Stimulated activated CD4-positive, alpha-beta T cell treated with anti-CD3 and anti-CD28 coated beads, Interleukin-4, amount 100 ng/mL, for 24 hours (primary cell): Measurements from ENCODE around the gene AMPD2.

Experiments
- DNase-seq: peaks from one replicate; pipeline ENCODE4 v3.0.0-alpha.2; 2020

AMPD2 gene

DNA sequence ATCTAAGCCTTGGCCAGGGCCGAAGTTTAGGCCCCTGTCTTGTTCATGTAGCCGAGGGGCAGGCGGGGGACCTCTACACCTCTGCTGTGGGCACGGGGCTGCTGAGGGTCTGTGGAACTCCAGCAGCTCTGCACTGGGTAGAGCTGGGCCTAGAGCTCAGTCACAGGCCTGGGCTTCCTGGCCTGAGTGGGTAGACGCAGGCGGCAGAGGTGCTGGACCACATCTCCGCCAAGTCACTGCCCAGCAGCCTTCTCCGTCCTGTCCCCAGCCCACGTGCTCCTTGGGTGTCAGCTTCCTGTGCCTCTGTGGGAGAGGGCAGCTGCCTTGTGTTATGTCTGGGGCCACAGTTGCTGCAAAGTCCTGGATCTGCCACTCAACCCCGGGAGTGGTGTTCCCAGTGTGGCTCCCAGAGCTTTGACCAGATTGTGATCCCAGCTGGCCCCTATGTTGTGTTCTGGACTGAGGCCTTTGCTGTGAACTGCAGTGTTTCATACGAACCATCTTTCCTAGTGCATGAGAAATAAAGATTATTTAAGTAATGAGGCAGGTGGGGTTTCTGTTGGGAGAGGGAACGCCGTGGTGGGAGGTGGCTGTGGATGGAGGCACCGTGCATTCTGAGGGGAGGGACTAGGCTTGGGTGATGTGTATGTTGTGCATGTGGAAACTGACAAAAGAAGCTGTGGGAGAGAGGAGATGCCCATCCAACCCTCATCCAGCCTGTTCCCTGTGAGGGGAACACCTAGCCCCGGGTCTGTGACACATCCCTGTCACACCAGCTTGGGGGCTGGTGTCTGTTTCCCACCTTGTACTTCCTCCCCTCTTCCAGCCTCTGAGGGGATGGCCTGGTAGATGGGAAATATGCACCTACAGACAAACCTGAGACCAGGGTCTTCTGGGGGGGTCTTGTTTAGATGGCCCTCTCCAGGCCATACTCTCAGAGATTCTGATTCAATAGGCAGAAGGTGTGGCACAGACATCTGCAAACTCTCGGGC lies 12.2 kb downstream of the AMPD2 start:
- DNase-seq: no peak

DNA sequence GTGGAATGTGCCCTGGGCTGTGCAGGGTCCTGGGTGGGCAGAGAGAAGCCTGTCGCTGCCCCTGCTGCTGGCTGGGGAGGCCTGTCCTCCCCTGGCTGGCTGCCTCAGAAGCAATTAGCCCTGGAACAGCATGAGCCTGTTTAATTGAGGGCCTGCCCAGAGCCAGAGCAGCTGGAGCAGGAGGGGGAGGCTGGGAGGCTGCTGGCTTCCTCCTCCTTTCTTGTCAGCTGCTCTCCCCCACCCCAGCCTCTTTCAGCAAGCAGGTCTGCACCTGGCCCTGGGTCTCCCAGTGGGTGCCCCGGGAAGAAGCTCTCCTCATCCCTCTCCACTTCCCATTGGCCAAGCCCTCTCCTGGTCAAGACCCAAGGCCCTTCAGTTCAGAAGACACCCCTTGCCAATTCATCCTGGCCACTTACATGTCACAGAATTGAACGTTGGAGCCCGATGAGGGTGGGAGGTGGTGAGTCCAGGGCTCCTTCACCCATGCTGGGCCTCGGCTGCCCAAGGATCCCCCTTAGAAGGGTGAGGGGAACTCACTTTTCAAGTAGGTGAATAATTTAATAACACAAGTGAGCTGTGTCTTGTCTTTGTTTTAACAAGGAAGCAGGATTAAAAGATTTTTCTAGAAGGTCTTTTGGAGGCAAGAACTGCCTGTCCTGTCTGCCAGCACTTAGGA lies 13.2 kb downstream of the AMPD2 start:
- no peak for DNase-seq

DNA sequence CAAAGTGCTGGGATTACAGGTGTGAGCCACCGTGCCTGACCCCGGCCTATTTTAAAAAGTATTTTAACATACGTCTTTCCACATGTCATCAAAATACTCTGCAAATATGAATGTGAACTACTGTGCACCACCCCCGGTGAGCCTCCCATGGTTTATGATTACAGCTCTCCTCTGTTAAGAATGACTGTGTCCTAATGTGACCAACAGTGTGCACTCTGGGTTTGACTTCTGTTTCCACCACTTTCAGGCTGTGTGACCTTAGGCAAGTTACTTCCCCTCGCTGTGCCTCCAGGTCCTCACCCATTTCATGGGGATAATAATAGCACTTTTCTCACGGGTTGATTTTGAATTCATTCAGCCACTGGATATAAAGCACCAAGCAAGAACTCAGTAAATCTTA lies 14.7 kb downstream of the AMPD2 start:
- DNase-seq: no peak

DNA sequence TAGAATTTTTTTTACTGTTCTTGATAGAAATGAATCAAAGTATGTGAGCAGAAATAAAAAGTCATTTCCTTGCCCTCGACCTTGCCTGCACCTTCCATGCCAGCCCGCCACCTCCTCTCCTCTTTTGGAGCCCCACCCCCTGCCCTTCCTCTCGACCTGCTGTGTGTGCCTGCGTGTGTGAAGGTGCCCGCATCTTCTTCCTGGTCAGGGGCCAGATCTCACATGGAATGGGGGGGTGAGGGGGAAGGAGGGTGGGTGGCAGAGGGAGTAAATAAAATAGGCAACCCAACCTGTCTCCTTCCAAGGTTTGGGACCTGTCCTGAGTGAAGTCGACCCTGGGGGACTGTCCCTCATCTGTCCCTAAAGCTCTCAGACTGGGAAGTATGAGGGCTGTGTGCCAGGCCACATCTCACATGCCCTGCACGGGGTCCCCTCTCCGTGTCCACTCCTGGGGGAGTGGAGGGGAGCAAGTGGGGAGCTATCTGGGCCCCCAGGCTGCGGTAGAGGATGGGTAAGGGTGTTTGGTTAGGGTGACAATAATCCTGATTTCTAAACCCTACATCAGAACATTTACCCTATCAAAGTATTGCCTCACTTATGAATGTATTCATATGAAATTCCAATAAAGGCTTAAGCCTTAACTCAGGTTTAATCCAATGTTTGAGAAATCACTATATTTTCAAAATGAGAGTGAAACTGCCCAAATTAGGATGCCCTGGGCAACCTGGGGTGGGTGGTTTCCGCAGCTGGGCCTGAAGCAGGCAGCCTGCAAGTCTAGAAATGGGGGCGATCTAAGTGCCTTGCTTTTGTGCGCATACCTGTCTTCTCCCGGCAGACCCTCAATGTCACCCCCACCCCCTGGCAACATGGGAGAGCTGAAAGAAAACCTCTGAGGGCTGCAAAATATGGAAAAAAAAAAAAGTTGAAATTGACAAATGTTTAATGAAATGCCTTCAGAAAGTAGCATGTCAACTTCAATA lies 15.4 kb downstream of the AMPD2 start:
- DNase-seq: no peak

DNA sequence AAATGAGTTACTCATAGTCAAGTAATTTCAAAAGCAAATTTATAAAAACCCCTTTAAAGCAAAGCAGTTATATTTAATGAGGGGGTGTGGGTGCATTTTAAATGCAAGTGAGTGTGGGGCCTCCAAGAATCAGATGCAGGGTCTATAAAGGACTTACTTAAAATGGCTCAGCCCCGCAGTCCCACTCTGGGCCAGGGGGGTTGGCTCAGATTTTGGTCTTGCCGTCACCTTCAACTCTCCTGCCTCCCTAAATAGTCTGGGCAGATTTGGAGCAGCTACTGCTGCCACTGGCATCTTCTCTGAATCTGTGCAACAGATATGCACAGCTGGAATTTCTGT lies 16.2 kb downstream of the AMPD2 start:
- DNase-seq: no peak

DNA sequence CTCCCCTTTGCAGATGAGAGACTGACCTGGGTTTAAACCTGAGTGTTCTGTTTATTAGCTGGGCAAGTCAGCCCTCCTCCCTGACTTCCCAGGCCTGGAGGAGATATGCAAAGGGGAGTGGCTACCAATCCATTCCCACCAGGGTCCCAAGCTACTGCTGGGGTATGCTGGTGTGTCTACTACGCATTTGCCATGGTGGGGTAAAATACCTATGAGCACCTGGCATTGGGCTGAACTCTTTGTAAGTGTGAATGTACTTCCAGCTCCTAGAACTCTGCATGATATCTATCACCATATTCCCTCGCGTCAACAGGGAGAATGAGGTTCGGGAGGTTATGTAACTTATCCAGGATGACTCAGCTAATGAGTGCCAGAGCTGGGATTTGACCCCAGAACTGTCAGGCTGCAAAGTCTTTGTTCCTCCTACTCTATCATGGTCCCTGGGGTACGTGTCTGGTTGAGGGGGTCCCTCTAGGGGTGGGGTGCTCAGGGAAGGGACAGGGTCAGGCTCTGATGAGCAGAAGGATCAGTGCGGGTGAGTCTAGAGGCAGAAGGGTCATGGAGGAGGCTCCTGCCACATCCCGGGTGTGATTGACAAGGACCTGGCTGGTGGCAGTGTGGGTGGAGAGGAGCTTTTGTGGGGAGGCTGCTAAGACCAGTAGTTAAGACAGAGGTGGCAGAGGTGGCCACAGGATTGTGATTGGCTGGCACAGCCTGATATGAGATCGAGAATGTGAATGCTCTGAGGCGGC lies 16.7 kb downstream of the AMPD2 start:
- no peak for DNase-seq

DNA sequence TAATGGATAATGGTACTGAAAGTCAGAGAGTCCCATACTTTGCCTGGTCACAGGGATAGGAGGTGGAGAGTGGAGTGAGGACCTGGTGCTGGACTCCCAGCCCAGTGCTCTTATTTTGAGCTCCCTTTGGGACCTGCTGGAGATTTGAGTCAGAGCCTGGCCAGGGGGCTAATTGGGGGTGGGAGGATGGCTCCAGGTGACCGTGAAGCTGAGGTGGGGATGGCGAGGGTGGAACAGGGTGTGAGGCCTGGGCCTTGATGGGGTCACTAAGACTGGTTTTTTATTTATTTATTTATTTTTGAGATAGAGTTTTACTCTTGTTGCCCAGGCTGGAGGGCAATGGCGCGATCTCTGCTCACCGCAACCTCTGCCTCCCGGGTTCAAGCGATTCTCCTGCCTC lies 17.8 kb downstream of the AMPD2 start:
- DNase-seq: no peak

DNA sequence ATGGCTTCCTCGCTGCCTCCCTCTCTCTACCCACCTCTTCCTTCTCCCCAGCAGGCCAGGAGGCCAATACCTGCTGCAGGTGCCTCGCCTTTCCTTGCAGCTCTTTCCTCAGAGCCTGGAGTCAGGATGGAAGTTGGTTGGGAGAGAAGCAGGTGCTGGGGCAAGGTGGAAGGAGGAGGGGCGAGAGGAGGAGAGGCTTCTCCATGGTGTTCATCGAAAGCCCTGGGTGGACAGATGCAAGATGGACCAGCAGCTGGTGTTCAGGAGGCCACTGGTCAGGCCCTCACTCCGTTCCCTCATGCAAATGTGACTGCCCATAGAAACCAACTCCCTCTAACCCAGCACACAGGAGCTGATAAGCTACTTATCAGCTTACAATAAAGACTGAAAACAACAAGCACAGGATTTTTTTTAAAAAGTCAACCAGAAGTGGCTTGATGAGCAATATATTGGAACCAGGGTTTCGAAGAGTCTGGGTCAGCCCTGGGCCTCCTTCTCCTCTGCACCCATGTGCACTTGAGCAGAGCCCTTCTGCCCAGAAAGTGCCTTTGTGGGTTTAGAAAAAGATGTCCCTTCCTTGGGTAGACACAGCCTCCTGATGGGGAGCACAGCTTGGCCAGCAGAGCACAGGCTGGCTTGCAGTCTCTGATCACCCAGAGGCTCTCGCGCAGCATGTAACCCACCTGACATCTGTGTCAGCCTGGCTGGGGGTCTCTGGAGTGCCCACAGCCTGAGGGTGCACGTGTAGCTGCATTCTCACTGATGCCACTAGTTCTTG lies 19.6 kb downstream of the AMPD2 start:
- DNase-seq: no peak

DNA sequence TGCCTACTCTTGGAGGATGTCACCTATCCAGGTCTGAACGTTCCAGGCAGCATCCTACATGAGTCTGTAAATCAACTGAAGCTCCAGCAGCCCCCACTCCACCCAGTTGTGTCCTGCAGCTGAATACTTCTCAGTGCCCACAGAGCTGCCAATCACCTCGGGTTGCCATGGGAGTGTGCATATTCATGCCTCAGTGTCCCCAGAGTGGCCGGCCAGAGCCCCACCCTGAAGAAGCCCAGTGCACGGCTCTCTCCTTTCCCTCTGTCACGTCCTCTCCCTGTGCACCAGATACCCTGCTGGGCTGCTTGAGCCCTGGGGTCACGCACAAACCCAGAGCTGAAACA lies 20.2 kb downstream of the AMPD2 start:
- no peak for DNase-seq

DNA sequence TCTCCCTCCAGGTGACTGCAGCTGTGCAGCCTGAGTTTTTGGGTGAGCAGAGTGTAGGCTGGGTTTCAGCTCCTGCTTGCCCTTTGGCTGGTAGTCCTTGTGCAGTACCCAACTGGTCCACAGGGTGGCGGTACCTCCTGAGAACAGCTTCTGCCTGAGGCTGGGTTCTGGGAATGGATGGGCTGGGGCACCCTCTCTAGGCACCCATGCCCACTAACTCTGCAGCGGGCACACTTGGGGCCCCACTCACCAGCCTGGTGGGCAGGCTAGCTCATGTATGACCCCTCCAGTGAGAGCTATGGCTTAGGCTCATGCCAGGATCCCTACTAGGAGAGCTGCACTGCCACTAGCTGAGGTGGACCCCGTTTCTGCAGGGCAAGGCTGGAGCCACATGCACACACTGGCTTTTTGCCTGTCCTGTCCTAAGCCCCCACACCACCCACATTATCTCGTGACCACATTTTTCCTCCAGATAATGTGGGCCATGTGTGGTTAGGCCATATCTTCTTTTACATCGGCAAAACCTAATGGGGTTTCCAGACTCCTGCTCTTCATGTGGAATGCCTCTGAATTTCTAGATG lies 20.7 kb downstream of the AMPD2 start:
- DNase-seq: peak; percentile 94

DNA sequence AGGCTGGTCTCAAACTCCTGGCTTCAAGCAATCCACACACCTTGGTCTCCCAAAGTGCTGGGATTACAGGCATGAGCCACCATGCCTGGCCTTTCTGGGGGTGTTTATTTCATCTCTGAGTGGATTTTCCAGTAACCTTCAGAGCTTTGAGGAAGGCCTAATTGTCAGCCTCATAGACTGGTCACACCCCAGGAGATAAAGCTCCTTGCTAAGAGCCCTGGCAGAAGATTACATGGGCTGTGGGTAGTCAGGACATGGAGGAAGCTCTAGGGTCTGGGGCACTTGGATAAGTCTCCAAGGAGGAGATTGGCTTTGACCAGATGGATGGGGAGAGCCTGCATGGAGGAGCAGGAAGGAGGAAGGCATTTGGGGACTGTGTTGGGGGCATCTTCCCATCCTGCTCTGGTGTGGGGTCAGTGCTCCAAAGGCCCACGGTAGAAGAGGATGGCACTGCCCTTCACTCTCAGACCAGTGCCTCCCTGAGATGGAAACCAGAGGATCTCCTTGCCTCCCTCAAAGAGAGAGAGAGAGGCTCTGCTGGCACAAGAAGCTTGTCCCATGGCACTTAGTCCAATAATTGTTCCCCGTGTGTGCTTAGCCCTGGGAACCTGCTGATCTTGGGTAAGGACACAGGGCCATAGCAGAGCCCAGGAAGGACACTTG lies 21.6 kb downstream of the AMPD2 start:
- no peak for DNase-seq

DNA sequence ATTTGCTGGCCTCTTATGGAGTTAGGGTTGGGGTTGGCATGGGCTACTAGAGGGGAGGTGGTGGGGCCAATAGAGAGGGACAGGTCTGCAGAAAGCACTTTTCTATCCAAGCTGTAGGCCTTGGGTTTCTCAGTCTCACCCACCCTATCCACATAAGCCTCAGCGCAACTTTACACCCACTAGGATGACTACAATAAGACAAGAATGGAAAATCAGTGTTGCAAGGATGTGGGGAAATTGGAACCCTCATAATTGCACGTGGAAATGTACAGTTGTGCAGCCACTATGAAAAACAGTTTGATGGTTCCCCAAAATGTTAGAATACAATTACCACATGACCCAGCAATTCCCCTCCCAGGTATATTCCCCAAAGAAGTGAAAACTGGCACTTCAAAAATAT lies 22.2 kb downstream of the AMPD2 start:
- no peak for DNase-seq

DNA sequence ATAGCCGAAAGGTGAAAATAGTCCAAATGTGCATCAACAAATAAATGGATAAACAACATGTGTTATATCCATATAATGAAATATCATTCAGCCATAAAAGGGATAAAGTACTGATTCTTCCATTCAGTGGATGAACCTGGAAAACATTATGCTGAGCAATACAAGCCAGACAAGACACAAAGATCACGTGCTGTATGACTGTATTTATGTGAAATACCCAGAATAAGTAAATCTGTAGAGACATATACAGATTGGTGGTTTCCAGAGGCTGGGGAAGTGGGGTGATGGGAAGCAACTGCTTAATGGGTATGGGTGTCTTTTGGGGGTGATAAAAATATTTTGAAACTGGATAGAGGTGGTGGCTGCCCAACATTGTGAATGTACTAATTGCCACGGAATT lies 23.0 kb downstream of the AMPD2 start:
- DNase-seq: no peak

DNA sequence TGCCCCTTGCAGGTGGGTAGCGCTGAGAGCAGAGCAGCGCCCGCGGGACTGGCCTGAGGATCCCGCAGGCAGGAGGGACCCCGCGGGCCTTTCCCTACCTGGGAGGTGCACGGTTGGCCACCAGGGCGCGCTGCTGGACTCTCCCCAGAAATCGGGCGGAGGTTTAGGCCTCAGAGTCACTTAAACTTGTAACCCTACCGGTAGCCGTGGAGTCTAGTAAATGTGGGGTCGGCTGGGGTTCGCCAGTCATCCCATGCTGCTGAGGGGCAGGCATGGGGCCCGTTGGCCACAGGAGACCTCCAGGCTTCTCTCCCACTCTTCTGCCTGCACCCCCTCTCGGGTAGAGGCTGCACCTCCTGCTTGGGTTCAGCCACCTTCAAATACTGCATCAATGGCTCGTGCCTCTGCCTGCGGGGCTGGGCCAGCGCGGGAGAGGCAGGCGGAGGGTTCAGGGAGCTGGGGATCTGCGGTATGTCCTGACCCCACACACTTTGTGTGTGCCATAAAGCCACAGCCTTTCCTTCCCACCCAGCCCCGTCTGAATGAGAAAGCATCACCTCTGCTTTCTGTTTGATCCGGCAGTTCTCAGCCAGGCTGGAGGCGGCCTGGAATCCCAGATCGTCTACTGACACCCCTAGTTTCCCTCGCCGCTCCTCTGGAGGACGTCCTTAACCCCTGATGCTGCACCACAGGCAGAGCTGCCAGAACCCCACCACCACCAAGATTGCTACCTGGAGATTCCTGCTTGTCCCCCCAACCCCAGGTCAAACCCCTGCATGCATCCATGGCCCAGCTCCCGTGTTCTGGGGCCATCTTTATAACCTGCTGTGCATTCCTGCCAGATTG lies 24.0 kb downstream of the AMPD2 start:
- DNase-seq: peak; percentile 91

DNA sequence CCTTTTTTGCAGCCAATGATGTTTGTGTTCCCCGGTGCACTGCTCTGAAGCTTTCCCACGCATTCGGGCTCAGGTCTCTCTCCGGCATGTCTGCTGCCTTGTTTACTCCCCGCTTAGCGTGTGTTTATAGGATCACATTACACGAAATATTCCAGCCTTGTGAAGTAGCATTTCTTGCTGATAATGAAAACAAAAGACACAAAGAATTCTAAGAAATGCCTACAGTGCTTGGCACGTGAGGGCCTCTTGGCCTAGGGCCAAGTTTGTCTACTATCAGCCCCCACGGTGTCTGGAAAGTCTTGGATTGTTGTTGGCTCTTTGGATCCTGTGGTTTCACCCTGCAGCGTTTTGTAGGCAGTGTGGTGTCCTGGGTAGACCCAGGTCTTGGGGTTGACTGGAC lies 25.0 kb downstream of the AMPD2 start:
- no peak for DNase-seq

DNA sequence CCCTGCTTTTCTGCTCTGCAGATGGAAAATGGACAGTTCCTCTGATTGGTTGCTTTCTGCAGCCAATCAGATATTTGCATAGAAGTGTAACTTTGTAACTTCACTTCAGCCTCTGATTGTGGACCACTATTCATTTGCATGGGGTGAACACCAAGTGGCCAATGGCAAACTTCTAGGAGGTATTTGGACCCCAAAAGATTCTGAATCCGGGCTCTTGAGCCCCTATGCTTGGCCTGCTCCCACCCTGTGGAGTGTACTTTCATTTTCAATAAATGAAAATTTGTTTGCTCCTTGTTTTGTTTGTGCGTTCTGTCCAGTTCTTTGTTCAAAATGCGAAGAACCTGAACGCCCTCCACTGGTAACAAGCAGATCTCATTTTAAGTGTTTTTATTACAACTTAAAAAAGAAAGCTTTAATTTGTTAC lies 29.9 kb downstream of the AMPD2 start:
- no peak for DNase-seq

DNA sequence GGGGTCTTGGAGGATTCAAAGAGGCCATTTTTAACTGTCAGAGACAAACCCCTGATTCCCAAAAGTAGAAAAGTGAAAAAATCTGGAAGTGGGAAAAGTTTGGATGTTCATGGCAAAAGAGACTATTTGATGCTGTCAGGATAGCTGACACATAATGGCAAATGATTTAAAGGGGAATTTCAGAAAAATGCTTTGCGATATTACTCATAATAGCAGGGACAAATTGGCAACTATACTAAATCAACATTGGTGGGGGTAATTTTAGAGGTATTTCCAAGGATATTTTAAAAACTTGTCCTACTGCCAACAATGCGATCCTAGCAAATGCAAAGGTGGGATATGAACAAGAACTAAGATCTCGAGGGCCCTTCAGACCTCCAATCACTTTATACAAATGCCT lies 31.0 kb downstream of the AMPD2 start:
- DNase-seq: no peak

DNA sequence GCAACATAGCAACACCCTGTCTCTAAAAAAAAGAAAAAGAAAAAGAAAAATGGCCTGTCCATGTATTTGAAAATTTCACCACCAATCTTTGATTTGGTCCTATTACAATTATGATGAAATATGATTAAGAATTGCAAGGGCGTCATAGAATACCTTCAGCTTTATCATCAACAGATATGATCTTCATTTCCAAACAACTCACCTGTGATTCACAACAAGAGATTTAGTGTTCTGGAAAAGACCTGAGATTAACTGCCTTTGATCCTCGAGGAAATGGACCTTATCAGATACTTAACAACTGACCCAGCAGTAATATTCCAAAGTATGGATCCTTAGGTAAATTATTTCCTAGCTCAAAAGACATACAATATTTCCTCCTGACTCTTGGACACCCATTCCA lies 32.8 kb downstream of the AMPD2 start:
- DNase-seq: no peak

DNA sequence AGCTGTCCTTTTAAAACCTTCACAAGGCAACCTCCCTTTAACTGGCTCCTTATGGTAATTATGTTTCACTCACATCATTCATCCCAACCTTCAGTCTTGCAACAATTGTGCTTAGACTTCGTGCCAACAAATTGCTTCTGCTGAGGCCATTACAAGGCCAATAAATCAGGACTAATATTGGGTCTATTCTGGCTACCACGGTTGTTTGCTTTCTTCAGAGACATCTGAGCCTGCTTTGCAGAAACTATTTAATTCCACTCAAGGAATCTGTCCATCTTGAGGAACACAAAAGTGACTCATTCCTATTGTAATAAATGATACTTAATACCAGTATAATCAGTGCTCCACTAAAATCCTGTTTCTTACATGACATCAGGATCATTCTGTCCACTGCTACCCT lies 33.7 kb downstream of the AMPD2 start:
- no peak for DNase-seq

DNA sequence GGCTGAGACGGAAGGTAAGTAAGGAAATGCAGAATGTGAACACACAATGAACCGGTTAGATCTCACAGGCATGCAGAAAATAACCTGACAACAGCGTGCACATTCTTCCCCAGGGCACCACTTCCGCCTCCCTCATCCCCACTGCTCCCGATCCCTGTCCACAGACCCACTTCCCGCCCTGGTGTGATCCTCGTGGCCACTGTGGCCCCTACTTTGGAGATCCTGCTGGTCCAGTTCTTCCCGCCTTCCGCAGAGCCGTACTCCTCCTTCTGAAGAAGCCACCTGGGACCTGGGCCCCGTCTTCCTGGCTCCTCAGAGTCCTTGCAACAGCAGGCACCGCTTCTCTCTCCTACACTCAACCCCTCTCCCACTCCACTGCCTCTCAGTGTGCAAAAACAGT lies 34.9 kb downstream of the AMPD2 start:
- no peak for DNase-seq
